GM19351 (cell line): Measurements from ENCODE around the gene KDF1.
A peak's percentile ranks its signal among the peaks of the same experiment; 100 is the strongest.
"Not testable (repeated sequence)": the region's sequence is repeated elsewhere in the genome, so short reads cannot be mapped to it uniquely, and the experiment has no call there.

Source experiments
- ATAC-seq: cut with Tn5 transposase; IDR thresholded peaks from one replicate; pipeline ENCODE4 v1.9.1; 2021; ENCODE audit warnings: mild to moderate bottlenecking, moderate library complexity; ENCODE audit not compliant: unreplicated experiment

KDF1 gene

DNA sequence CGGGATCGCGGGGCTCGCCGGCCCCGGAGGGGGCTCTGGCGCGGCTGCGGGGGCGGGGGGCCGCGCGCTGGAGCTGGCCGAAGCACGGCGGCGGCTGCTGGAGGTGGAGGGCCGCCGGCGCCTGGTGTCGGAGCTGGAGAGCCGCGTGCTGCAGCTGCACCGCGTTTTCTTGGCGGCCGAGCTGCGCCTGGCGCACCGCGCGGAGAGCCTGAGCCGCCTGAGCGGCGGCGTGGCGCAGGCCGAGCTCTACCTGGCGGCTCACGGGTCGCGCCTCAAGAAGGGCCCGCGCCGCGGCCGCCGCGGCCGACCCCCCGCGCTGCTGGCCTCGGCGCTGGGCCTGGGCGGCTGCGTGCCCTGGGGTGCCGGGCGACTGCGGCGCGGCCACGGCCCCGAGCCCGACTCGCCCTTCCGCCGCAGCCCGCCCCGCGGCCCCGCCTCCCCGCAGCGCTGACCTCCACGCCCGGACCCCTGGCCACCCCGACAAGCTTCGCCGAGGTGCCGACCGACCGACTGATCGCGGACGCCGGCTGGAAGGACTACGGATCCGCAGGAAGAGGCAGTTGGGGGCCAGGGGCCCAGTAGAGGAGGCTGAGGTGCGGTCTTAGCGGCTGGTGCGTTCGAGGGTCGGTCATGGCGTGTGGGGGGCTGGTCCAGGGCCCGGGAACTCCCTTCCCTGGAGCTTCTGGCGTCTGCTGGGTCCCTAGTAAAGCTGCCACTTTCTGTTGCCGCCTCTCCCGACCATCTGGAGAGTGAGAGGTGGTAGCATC, 33.9 kb upstream of the KDF1 start:
- ATAC-seq = peak; percentile 10

DNA sequence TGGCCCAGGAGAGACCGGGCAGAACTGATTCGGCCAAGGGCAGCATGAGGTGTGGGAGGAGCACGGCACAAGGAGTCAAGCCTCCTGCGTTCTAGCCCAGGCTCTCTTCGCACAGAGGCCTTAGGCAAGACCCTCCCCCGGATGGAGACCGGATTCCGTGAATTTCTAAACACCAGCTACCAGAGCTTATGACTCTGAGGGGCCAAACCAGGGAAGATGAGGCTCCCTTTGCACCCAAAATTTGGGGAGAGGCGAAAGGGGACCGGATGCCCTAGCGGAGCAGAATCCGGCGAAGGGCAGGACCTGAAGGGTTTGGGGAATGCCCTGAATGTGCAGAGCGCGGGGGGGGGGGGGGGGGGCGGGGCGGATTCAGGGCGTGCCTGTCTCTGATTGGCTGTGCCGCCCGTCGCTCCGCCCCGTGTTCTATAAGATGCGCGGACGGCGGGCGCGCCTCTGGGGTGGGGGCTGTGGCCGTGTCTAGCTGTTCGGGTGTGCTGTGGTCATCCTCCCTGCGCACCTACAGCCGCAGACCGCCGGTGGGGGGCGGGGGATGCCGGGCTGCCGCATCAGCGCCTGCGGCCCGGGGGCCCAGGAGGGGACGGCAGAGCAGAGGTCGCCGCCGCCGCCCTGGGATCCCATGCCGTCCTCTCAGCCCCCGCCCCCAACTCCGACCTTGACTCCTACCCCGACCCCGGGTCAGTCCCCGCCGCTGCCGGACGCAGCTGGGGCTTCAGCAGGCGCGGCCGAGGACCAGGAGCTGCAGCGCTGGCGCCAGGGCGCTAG, 33.2 kb upstream of the KDF1 start, which contains the start of gene TRNP1:
Gene TRNP1, plus strand, starts transcription at position 456 of the 783 bp plus-strand sequence. Its CDS starts 95 bp downstream, at position 551.
- ATAC-seq = peak; percentile 60

DNA sequence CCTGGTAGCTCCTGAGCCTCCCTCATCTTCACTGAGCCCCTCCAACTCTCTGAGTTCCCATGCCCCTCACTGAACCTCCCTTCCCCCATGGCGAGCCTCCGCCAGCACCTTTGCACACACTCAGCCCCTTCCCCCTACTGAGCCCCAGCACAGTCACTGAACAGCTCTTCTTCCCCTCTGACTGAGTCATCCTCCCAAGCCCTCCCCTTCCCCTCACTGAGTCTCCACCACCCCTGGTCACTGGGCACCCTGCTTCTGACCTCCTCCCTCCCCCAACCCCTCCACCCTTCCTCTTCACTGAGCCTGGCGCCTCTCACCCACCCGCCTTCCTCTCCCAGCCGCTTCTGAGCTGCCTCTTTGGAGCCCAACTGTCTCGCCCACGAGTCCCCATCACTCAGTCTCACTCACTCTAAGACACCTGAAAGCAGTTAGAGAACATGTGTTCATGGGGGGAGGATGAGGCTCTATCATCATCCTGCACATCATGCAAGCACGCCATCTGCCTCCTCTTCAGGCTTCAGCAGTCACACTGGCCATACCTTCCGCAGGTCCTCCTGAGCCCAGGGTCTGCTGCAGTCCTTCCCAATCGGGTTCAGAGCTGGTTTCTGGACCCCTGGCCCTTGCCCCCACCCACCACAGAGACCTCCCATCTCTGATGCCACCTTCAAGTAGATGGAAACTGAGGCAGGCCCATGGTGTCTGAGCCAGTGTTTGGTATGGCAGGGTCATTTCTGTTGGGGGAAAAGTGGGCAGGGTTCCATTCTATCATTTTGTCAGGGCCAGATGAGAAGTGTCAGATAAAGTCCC, 31.2 kb upstream of the KDF1 start:
- no peak for ATAC-seq

GRCh38 chr1:26989403-26990109, 29.3 kb upstream of the KDF1 start:
- ATAC-seq = not testable (repeated sequence)

DNA sequence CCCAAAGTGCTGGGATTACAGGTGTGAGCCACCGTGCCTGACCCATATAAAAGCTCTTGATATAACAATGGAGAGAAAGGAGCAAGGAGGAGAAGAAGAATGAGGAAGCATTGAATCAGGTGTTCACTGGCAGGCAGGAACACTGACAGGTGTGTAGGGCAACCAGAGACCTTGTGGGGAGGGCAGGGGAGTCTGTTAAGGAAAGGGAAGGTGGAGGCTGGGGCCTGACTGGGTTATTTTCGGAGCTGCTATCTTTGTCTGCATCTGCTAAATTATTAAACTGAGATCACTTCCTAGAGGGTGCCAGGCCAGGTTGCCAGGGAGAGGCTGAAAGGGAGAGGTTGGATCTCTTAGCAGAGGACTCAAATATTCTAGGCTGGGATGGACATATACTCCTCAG, 26.4 kb upstream of the KDF1 start:
- ATAC-seq = no peak

- no peak for ATAC-seq
These were observed 24.0 kb upstream of the KDF1 start for GRCh38 chr1:26984291-26984690.

GRCh38 chr1:26983863-26984262, 23.6 kb upstream of the KDF1 start:
- ATAC-seq = no peak

- no peak for ATAC-seq
These were observed 21.0 kb upstream of the KDF1 start for GRCh38 chr1:26981146-26981846.

DNA sequence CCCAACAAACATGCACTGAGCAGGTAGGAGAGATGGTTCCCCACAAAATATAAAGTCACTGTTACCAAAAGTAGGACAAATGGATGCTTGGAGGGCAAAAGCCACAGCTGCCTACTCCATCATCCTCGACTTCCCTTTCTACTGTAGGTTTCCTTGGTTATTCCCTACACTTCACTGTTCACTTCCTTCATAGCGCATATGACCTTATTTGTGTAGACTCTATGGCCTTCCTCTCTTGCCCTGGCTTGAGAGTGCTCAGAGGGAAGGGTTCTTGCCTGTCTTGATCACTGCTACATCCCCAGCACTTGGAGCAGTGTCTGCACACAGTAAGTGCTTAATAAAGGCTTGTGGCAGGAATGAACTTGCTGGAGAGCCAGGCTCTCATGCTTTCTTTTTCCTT, 18.6 kb upstream of the KDF1 start:
- no peak for ATAC-seq

DNA sequence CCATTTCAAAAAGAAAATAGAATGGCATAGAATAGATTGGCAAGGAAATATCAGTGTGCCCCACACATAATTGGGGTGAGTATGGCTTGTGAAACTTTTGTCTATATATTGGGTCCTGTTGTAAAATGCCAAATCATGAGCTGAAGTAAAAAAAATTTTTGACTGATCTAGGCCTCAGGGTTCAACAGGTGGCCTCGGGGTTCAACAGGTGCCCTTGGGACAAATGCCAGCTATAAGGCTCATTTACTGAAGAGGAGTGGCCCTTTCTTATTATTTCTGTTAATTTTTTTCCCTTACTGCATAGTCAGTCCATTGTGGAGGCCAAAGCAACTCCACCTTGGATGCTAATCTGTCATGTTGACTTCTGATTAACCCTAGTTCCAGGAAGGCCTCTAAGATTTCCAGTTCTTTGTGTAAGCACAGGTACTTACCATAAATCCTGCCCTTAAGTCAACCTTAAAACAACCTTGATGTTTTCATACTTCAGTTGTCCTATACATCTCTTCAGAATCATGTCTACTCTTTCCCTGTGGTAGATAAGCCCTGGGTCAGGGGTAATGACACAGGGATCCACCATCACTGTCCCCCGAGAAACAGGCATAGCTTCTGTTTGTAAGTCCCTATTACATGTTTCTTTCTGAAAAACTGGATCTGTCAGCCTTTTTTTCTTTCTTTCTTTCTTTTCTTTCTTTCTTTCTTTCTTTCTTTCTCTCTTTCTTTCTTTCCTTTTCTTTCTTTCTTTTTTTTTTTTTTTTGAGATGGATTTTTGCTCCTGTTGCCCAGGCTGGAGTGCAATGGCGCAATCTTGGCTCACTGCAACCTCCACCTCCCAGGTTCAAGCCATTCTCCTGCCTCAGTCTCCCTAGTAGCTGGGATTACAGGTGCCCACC, 16.6 kb upstream of the KDF1 start:
- ATAC-seq = no peak

DNA sequence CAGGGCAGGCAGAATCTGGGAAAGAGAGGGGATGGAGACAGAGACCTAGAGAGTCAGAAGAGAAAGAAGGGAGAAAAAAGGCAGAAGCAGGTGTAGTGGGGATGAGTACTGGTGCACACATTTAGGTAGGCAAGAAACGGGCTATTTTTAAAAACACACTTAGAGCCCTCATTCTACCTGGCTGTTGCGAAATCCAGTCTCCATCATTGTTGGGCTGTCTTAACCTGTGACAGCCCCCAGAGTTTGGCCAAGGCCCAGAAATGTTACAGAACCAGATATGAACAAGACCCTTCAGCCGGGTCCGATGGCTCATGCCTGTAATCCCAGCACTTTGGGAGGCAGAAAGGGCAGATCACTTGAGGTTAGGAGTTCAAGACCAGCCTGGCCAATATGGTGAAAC, 12.6 kb upstream of the KDF1 start:
- no peak for ATAC-seq

- no peak for ATAC-seq
These were observed 12.1 kb upstream of the KDF1 start for GRCh38 chr1:26972390-26972789.

DNA sequence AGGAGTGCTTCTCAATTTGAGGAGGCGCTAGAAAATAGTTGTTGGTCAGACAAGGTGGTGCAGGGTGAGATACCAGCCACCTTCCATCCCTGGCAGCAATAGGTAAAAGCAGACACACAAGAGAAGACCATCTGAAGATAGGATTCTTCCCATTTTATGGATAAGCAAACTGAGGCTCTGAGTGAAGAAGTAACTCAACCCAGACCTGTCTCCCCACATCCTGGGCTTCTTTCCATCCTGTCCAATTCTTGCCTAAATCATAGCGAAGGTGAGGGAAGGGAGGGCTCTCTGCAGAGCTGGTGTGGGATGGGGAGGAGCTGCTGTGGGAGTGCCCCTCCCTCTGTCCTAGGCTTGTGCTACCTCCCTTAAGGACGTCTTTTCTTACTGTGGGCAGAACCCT, 11.3 kb upstream of the KDF1 start:
- no peak for ATAC-seq

DNA sequence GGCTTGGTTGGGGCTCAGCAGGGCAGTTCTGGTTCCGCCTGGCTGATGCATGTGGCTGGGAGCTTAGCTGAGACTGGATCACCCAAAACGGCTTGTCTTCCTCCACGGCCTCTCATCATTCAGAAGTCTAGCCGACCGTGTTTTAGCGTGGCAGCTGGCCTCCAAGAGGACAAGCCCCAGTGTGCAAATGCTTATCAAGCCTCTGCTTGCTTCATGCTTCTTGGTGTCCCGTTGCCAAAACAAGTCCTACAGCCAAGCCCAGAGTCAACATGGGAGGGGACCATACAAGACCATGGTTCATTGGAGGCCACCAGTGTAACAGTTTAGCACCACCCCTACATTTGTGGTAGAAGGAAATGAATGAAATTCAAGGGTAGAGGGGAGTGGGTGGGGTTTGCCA, 10.5 kb upstream of the KDF1 start:
- no peak for ATAC-seq

GRCh38 chr1:26965628-26966027, 5.4 kb upstream of the KDF1 start:
- no peak for ATAC-seq

- ATAC-seq = no peak
These were observed 4.9 kb upstream of the KDF1 start for GRCh38 chr1:26965213-26965612.

- ATAC-seq = no peak
These were observed 1.6 kb upstream of the KDF1 start for GRCh38 chr1:26961826-26962225.

GRCh38 chr1:26960625-26960966, 328 bp upstream of the KDF1 start:
- ATAC-seq = no peak

GRCh38 chr1:26959270-26959669, 998 bp downstream of the KDF1 start:
- no peak for ATAC-seq
